ENCODE results near the gene SORCS2. TPM values are rescaled to one million over a fixed set of nuclear protein-coding genes. Genes with fewer than 3 reads are reported as not detected.

The SORCS2 gene
- total RNA-seq, 1 experiment from 2014 or later: 0.06 TPM

DNA sequence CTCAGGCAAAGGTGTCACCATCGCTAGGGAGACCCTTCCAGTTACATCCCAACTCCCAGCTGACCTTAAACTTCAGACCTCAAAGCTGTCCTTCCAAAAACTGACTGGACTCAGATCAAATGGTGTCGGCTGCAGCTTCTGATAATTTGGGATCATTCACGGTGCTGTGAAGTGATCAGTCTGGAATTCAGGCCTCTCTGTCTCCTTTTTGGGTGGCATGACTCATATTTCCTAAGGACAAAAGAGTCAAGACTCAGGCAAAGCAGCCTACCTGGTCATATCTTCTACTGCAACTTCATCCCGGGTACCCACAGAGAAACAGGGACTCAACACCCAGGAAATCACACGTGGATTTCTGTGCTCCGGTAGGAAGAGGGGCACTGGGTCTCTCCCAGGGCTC lies 87.6 kb downstream of the SORCS2 start:
- ChIA-PET POLR2A (ENCODE audit: low non-redundant PET) (no interaction called here), CTCF (no interaction called here)
- Histone ChIP-seq H3K36me3 (ENCODE audit: insufficient read depth, low read length, poor library complexity, severe bottlenecking) (no peaks in the 10 kb centered on the region), H3K4me1 (ENCODE audit: insufficient read depth, low read length, poor library complexity, severe bottlenecking) (no peaks in the 10 kb centered on the region), H3K27ac (ENCODE audit: low read depth, low read length, poor library complexity, severe bottlenecking) (no peak overlapping the region), H3K9me3 (ENCODE audit: low read depth, low read length, poor library complexity, severe bottlenecking) (no peaks in the 10 kb centered on the region), H3K4me3 (ENCODE audit: low read depth, low read length, poor library complexity, severe bottlenecking) (no peak overlapping the region), H3K27me3 (replicated peaks; ENCODE audit: insufficient read depth, low read depth, low read length, poor library complexity) (no peaks in the 10 kb centered on the region)
- intact Hi-C loops (cut with micrococcal nuclease; ENCODE audit: unreplicated experiment): no loop called here
- TF ChIP-seq EZH2 (IDR thresholded peaks at IDR 0.05; ENCODE audit: borderline replicate concordance, low read depth, low read length, poor library complexity, severe bottlenecking): no peak
- TF ChIP-seq, protein P1, sequence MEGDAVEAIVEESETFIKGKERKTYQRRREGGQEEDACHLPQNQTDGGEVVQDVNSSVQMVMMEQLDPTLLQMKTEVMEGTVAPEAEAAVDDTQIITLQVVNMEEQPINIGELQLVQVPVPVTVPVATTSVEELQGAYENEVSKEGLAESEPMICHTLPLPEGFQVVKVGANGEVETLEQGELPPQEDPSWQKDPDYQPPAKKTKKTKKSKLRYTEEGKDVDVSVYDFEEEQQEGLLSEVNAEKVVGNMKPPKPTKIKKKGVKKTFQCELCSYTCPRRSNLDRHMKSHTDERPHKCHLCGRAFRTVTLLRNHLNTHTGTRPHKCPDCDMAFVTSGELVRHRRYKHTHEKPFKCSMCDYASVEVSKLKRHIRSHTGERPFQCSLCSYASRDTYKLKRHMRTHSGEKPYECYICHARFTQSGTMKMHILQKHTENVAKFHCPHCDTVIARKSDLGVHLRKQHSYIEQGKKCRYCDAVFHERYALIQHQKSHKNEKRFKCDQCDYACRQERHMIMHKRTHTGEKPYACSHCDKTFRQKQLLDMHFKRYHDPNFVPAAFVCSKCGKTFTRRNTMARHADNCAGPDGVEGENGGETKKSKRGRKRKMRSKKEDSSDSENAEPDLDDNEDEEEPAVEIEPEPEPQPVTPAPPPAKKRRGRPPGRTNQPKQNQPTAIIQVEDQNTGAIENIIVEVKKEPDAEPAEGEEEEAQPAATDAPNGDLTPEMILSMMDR (conservative IDR thresholded peaks at IDR 0.05; ENCODE audit: low read depth, low read length): no peak
- no peak for DNase-seq (ENCODE audit: low spot score)
- no TSS peak for BruUV-seq (replicated peaks)

DNA sequence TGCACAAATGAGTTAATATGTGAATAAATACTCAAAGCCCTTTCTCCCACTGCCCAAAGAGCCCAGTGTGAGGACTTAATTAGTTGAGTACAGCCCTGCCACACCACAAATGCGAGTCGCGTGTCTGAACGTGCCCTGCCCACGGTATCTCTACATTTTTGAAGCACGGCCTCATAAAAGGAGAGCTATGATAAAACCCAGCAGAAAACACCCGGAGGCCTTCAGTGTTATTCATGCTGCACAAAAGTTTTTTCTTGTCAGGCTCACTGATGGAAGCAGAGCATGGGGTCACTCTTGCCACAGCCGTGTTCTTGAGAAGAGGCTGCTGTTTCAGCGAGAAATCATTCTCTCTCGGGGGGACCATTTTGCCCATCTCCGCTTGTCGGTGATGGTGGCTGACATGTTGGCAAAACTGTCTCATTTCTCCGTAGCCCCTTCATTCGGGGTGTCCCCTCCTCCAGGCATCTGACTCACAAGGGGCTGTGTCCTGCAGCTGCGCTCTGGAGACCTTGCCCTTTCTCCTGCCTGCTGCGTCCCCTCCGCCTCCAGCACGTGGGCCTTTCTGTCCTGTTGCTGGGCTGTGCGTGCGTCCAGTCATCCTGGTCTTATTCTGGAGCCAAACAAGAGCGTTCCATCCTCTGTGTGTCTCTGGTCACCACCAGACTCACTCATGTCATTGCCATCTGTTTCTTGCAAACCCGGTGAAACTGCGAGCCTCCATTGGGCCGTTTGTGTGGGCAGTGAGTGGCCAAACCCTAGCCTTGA lies 88.8 kb downstream of the SORCS2 start:
- Histone ChIP-seq H3K27me3 (replicated peaks; ENCODE audit: insufficient read depth, low read depth, low read length, poor library complexity) (no peaks in the 10 kb centered on the region), H3K9me3 (ENCODE audit: low read depth, low read length, poor library complexity, severe bottlenecking) (no peaks in the 10 kb centered on the region), H3K36me3 (ENCODE audit: insufficient read depth, low read length, poor library complexity, severe bottlenecking) (no peaks in the 10 kb centered on the region), H3K4me3 (ENCODE audit: low read depth, low read length, poor library complexity, severe bottlenecking) (no peak overlapping the region), H3K4me1 (ENCODE audit: insufficient read depth, low read length, poor library complexity, severe bottlenecking) (no peaks in the 10 kb centered on the region), H3K27ac (ENCODE audit: low read depth, low read length, poor library complexity, severe bottlenecking) (no peak overlapping the region)
- BruUV-seq (replicated peaks): no TSS peak
- ChIA-PET CTCF (no interaction called here), POLR2A (ENCODE audit: low non-redundant PET) (no interaction called here)
- TF ChIP-seq, protein P1 (conservative IDR thresholded peaks at IDR 0.05; ENCODE audit: low read depth, low read length): no peak
- TF ChIP-seq EZH2 (IDR thresholded peaks at IDR 0.05; ENCODE audit: borderline replicate concordance, low read depth, low read length, poor library complexity, severe bottlenecking): no peak
- no peak for DNase-seq (ENCODE audit: low spot score)
- intact Hi-C loops (cut with micrococcal nuclease; ENCODE audit: unreplicated experiment): no loop called here

DNA sequence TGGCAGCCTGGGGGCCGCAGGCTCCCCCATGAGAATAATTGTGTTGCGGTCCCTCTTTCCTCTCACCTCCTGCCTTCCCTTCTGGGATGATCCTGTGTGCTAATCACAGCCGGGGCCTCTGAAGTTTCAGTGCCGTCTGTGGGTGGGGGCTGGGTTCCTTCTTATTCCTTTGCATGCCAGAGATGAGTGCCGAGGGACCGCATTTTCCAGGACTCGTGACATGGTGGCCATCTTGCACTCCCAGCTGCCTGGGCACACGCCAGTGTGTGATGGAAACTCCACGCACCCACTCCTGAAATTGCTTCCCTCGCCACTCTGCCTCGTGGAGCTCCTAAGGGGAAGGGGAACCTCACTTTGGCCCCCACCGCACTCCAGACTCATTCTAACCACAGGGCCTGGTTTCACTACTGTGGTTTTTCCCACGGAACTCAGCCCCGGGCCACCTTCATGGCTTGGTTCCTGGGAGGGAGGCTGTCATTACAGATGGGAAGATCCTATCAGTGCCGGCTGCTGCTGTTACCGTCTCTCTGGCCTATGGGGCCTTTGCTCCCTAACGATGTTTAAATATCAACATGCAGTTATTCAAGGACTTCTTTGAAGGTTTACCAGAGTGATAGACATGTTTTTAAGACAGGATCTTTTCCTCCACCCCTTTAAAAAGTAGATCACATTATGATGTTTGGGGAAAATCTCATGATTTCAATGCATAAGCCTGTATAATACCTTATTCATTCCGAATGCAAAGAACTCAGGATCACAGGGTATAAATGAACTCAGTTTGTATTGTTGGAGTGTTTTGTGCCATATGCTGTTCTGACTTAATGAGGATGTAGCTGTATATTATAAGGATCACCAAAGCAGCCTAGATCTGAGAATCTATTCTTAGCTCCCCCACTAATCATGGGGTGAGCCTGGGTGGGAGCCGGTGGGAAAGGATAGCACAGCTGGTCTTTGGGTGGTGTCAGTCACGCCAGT lies 89.6 kb downstream of the SORCS2 start:
- TF ChIP-seq EZH2 (IDR thresholded peaks at IDR 0.05; ENCODE audit: borderline replicate concordance, low read depth, low read length, poor library complexity, severe bottlenecking): no peak
- TF ChIP-seq, protein P1 (conservative IDR thresholded peaks at IDR 0.05; ENCODE audit: low read depth, low read length): no peak
- no peaks in the 10 kb centered on the region for H3K36me3 ChIP-seq (ENCODE audit: insufficient read depth, low read length, poor library complexity, severe bottlenecking)
- no peak for DNase-seq (ENCODE audit: low spot score)
- ChIA-PET POLR2A (ENCODE audit: low non-redundant PET) (no interaction called here), CTCF (no interaction called here)
- no peak overlapping the region for H3K4me3 ChIP-seq (ENCODE audit: low read depth, low read length, poor library complexity, severe bottlenecking)
- intact Hi-C loops (cut with micrococcal nuclease; ENCODE audit: unreplicated experiment): no loop called here
- H3K27me3 ChIP-seq (replicated peaks; ENCODE audit: insufficient read depth, low read depth, low read length, poor library complexity): no peaks in the 10 kb centered on the region
- no peak overlapping the region for H3K27ac ChIP-seq (ENCODE audit: low read depth, low read length, poor library complexity, severe bottlenecking)
- no peaks in the 10 kb centered on the region for H3K9me3 ChIP-seq (ENCODE audit: low read depth, low read length, poor library complexity, severe bottlenecking)
- H3K4me1 ChIP-seq (ENCODE audit: insufficient read depth, low read length, poor library complexity, severe bottlenecking): no peaks in the 10 kb centered on the region
- BruUV-seq (replicated peaks): no TSS peak

Data from A673 (cell line).